HCT116 (cell line): ENCODE data around the gene TRABD. TPM values are rescaled to one million over a fixed set of nuclear protein-coding genes. Genes with fewer than 3 reads are reported as not detected.

ENCODE experiments used
- ATAC-seq: fragments of 200-7000 bp; cut with Tn5 transposase; 2 replicates; pipeline ENCODE4 v1.9.1; 2020; ENCODE audit warnings: mild to moderate bottlenecking, moderate library complexity
- BruUV-seq: library from RNA; stranded (reverse); fragments of 400-500 nt; replicated peaks from 2 replicates; lab custom pipeline; 2021; lab: Mats Ljungman, UMichigan
- CTCF ChIA-PET: fragments of 300-600 bp; sonication (Branson Sonifier 250); formaldehyde crosslinking; loops from one replicate; lab custom pipeline; 2021; ENCODE audit warnings: antibody characterized with exemption; lab: Charles Lee
- POLR2A ChIA-PET: fragments of 300-600, 350-600 bp; sonication (Branson Sonifier 250); formaldehyde crosslinking; loops from one replicate; lab custom pipeline; 2021; ENCODE audit warnings: antibody characterized with exemption; lab: Charles Lee
- RAD21 ChIA-PET, 2 experiments: fragments of 300-600 bp; sonication (Branson Sonifier 250); formaldehyde crosslinking; loops; one replicate each; lab custom pipeline; 2023; ENCODE audit warnings: low total read pairs in 2 of 2; ENCODE audit not compliant: uncharacterized antibody in 2 of 2, unreplicated experiment in 2 of 2, low non-redundant PET in 1 of 2; lab: Charles Lee
- DNase-seq: peaks from one replicate; pipeline ENCODE4 v3.0.0-alpha.2; 2010; ENCODE audit warnings: low read depth, low spot score
- H2AFZ ChIP-seq: fragments of 200-600 bp; shearing (Covaris generic), sonication (generic); 2 replicates; pipeline ENCODE4 v1.6.1; 2017; ENCODE audit warnings: low read depth, mixed run types, mixed read lengths, antibody characterized with exemption, low read length; ENCODE audit not compliant: poor library complexity, severe bottlenecking
- H3K27ac ChIP-seq: 2 replicates; pipeline ENCODE4 v1.5.1; 2012; ENCODE audit warnings: low read depth, low read length
- H3K27me3 ChIP-seq: fragments of 200-600 bp; sonication (generic); 2 replicates; pipeline ENCODE4 v1.6.1; 2016; ENCODE audit warnings: mixed run types, low read length, mixed read lengths; ENCODE audit not compliant: insufficient read depth
- H3K36me3 ChIP-seq, 2 experiments: fragments of 200-500 bp in 1 of 2; fragments of 200-600 bp in 1 of 2; sonication (Bioruptor generic) in 1 of 2; sonication (generic) in 1 of 2; 2 replicates each; pipeline versions ENCODE4 v1.5.1 to v1.6.1; 2014 to 2016; ENCODE audit warnings: low read length in 2 of 2, inconsistent platforms in 1 of 2, mixed read lengths in 1 of 2, mixed run types in 1 of 2; ENCODE audit not compliant: insufficient read depth in 2 of 2, control insufficient read depth in 1 of 2
- H3K4me1 ChIP-seq, 2 experiments: fragments of 200-600 bp in 1 of 2; sonication (generic) in 1 of 2; 2 replicates each; pipeline versions ENCODE4 v1.5.1 to v1.6.1; 2012 to 2017; ENCODE audit warnings: low read length in 2 of 2, inconsistent platforms in 1 of 2, mild to moderate bottlenecking in 1 of 2, mixed read lengths in 1 of 2, mixed run types in 1 of 2, moderate library complexity in 1 of 2; ENCODE audit not compliant: insufficient read depth in 2 of 2, control insufficient read depth in 1 of 2
- H3K4me2 ChIP-seq: fragments of 200-600 bp; sonication (generic); 2 replicates; pipeline ENCODE4 v1.6.1; 2017; ENCODE audit warnings: mixed run types, low read length, mixed read lengths
- H3K4me3 ChIP-seq, 2 experiments: fragments of 200-600 bp in 1 of 2; sonication (generic) in 1 of 2; replicated peaks in 1 of 2; 2 replicates each; pipeline ENCODE4 v1.5.1; 2011 to 2016; ENCODE audit warnings: low read length in 2 of 2, control low read depth in 1 of 2, low read depth in 1 of 2, mild to moderate bottlenecking in 1 of 2, mixed read lengths in 1 of 2, mixed run types in 1 of 2
- H3K79me2 ChIP-seq: fragments of 200-600 bp; sonication (generic); 2 replicates; pipeline ENCODE4 v1.6.1; 2017; ENCODE audit warnings: mild to moderate bottlenecking, mixed run types, low read length, moderate library complexity, mixed read lengths; ENCODE audit not compliant: insufficient read depth
- H3K9ac ChIP-seq: fragments of 200-600 bp; sonication (generic); 2 replicates; pipeline ENCODE4 v1.6.1; 2016; ENCODE audit warnings: low read length, mixed read lengths
- H3K9me2 ChIP-seq: fragments of 200-600 bp; sonication (generic), shearing (Covaris generic); 2 replicates; pipeline ENCODE4 v1.6.1; 2017; ENCODE audit warnings: mixed run types, mild to moderate bottlenecking, moderate library complexity; ENCODE audit not compliant: insufficient read depth
- H3K9me3 ChIP-seq, 2 experiments: fragments of 200-500 bp in 1 of 2; fragments of 200-600 bp in 1 of 2; sonication (Bioruptor generic) in 1 of 2; sonication (generic) in 1 of 2; 2 replicates each; pipeline ENCODE4 v1.6.1; 2014 to 2017; ENCODE audit warnings: low read length in 2 of 2, mixed read lengths in 2 of 2, inconsistent platforms in 1 of 2, low read depth in 1 of 2, mild to moderate bottlenecking in 1 of 2, mixed run types in 1 of 2, moderate library complexity in 1 of 2; ENCODE audit not compliant: control insufficient read depth in 1 of 2, insufficient read depth in 1 of 2
- H4K20me1 ChIP-seq: fragments of 200-600 bp; sonication (generic), shearing (Covaris generic); 2 replicates; pipeline ENCODE4 v1.6.1; 2017; ENCODE audit warnings: mixed run types, mild to moderate bottlenecking, moderate library complexity; ENCODE audit not compliant: insufficient read depth
- EGR1 ChIP-seq: IDR thresholded peaks from 2 replicates; pipeline ENCODE4 v1.6.1; 2012; ENCODE audit warnings: low read depth
- ELF1 ChIP-seq: IDR thresholded peaks from 2 replicates; pipeline ENCODE4 v1.6.1; 2012; ENCODE audit warnings: low read depth, borderline replicate concordance
- EZH2phosphoT487 ChIP-seq: fragments of 200-600 bp; IDR thresholded peaks from 2 replicates; pipeline ENCODE4 v1.6.1; 2018; ENCODE audit warnings: antibody characterized with exemption, borderline replicate concordance
- FOSL1 ChIP-seq: IDR thresholded peaks from 2 replicates; pipeline ENCODE4 v1.6.1; 2012; ENCODE audit warnings: low read depth
- JUND ChIP-seq: IDR thresholded peaks from 2 replicates; pipeline ENCODE4 v1.6.1; 2012
- MAX ChIP-seq: IDR thresholded peaks from 2 replicates; pipeline ENCODE4 v1.6.1; 2012
- SP1 ChIP-seq: IDR thresholded peaks from 2 replicates; pipeline ENCODE4 v1.6.1; 2012; ENCODE audit warnings: low read depth
- TCF7L2 ChIP-seq: IDR thresholded peaks from 2 replicates; pipeline ENCODE4 v1.7.0; 2011; ENCODE audit warnings: borderline replicate concordance, inconsistent platforms; ENCODE audit not compliant: insufficient read depth, insufficient read length; ENCODE audit errors: extremely low read depth
- YY1 ChIP-seq: IDR thresholded peaks from 2 replicates; pipeline ENCODE4 v1.6.1; 2011; ENCODE audit warnings: low read length, low read depth, moderate library complexity, mild to moderate bottlenecking; ENCODE audit not compliant: insufficient replicate concordance; ENCODE audit errors: extremely low read depth
- ZBTB33 ChIP-seq: IDR thresholded peaks from 2 replicates; pipeline ENCODE4 v1.6.1; 2011; ENCODE audit warnings: mild to moderate bottlenecking, low read length, moderate library complexity; ENCODE audit not compliant: insufficient replicate concordance; ENCODE audit errors: extremely low read depth
- intact Hi-C: fragments of 100-400 bp; cut with micrococcal nuclease; formaldehyde crosslinking; loops from 2 replicates; pipeline ENCODE4 v1.10.0; 2022
- total RNA-seq: library from RNA; stranded (reverse); gene quantifications from one replicate; pipeline ENCODE4 v1.2.1, GENCODE V29; 2021; ENCODE audit not compliant: unreplicated experiment

TRABD gene
- total RNA-seq, 1 experiment from 2014 or later = 90.3 TPM

- RAD21 ChIA-PET = no interaction called here
- Histone ChIP-seq H3K9me2 (no peaks in the 10 kb centered on the region), H3K9me3 (no peaks in the 10 kb centered on the region), H3K4me2 (no peak overlapping the region), H3K79me2 (no peaks in the 10 kb centered on the region), H3K9ac (no peak overlapping the region)
- POLR2A ChIA-PET = no interaction called here
- TF ChIP-seq JUND (no peak), MAX (no peak), YY1 (no peak), TCF7L2 (no peak)
- TF ChIP-seq, all 23 proteins: peak for 0
- no TSS peak for BruUV-seq
- H3K27ac ChIP-seq = no peak overlapping the region; the same call in 1 of the 2 replicates
- intact Hi-C loops = no loop called here
- ATAC-seq (no peak), DNase-seq (no peak)
- CTCF ChIA-PET = no interaction called here
- no peaks in the 10 kb centered on the region for H3K36me3 ChIP-seq
- no peaks in the 10 kb centered on the region for H4K20me1 ChIP-seq
- H3K4me3 ChIP-seq = no peak overlapping the region
- no peaks in the 10 kb centered on the region for H3K4me1 ChIP-seq
- no peak overlapping the region for H2AFZ ChIP-seq
- peaks cover 10% of the 10 kb centered on the region; the same call in 1 of the 2 replicates for H3K27me3 ChIP-seq
Measured at GRCh38 chr22:50161508-50162390, 24.0 kb upstream of the TRABD start.

- no peak for TF ChIP-seq EZH2phosphoT487
- no peak for TF ChIP-seq SP1
- no peak for TF ChIP-seq EGR1
- no peak for TF ChIP-seq FOSL1
- no peak for TF ChIP-seq ZBTB33
- TF ChIP-seq ELF1 = no peak
- no peak for TF ChIP-seq JUND
- RAD21 ChIA-PET = no interaction called here
- DNase-seq (no peak), ATAC-seq (no peak)
- BruUV-seq = no TSS peak
- intact Hi-C loops = no loop called here
- Histone ChIP-seq H3K9me3 (no peaks in the 10 kb centered on the region), H3K4me1 (no peaks in the 10 kb centered on the region), H3K27ac (no peak overlapping the region), H3K36me3 (no peaks in the 10 kb centered on the region), H3K4me3 (no peak overlapping the region), H4K20me1 (no peaks in the 10 kb centered on the region), H2AFZ (no peak overlapping the region), H3K4me2 (no peak overlapping the region), H3K9ac (no peak overlapping the region), H3K9me2 (no peaks in the 10 kb centered on the region), H3K27me3 (peaks cover 10% of the 10 kb centered on the region; the same call in 1 of the 2 replicates), H3K79me2 (no peaks in the 10 kb centered on the region)
- POLR2A ChIA-PET = no interaction called here
- CTCF ChIA-PET = no interaction called here
Measured at GRCh38 chr22:50162391-50162956, 23.2 kb upstream of the TRABD start.
